Thyroid gland (tissue), 4 donors: Measurements from ENCODE around the gene REC114. TPM values are rescaled to one million over a fixed set of nuclear protein-coding genes. Genes with fewer than 3 reads are reported as not detected.
"Not testable (repeated sequence)": the region's sequence is repeated elsewhere in the genome, so short reads cannot be mapped to it uniquely, and the experiment has no call there.

Experiments used
- DNase-seq, 2 donors: peaks; one replicate each; pipeline ENCODE4 v3.0.0-alpha.2; 2019
- H3K27ac ChIP-seq, 3 donors: fragments of 200-600 bp; sonication (generic); 1 replicate in 2 of 3; 2 replicates in 1 of 3; pipeline ENCODE4 v1.5.1; 2016 to 2019; ENCODE audit warnings: mild to moderate bottlenecking in 1 of 3, moderate library complexity in 1 of 3
- H3K27me3 ChIP-seq: fragments of 200-600 bp; sonication (generic); one replicate; pipeline ENCODE4 v1.5.1; 2019
- H3K36me3 ChIP-seq, 2 donors: fragments of 200-600 bp; sonication (generic); one replicate each; pipeline ENCODE4 v1.5.1; 2016 to 2019
- H3K4me1 ChIP-seq, 2 donors: fragments of 200-600 bp; sonication (generic); one replicate each; pipeline ENCODE4 v1.5.1; 2017 to 2019
- H3K4me3 ChIP-seq, 3 donors: fragments of 200-600 bp; sonication (generic); replicated peaks in 1 of 3; 1 replicate in 2 of 3; 2 replicates in 1 of 3; pipeline ENCODE4 v1.5.1; 2016; ENCODE audit warnings: mild to moderate bottlenecking in 1 of 3
- H3K9me3 ChIP-seq: fragments of 200-600 bp; sonication (generic); one replicate; pipeline ENCODE4 v1.5.1; 2017
- CTCF ChIP-seq, 6 experiments: fragments of 200-600 bp in 3 of 6; fragments of 450-650 bp in 3 of 6; sonication (generic) in 3 of 6; IDR thresholded peaks; one replicate each; pipeline ENCODE4 v1.5.1; 2016 to 2019; ENCODE audit warnings: antibody characterized with exemption in 6 of 6, mild to moderate bottlenecking in 2 of 6, inconsistent platforms in 1 of 6, moderate library complexity in 1 of 6
- POLR2A ChIP-seq, 2 donors: fragments of 450-650 bp; IDR thresholded peaks; one replicate each; pipeline ENCODE4 v1.6.1; 2017; ENCODE audit warnings: antibody characterized with exemption in 2 of 2, mild to moderate bottlenecking in 2 of 2, moderate library complexity in 1 of 2
- WGBS, 2 donors: methylation state at CpG; one replicate each; pipeline ENCODE4 v1.1.5; 2017; 5-methylcytosine and 5-hydroxymethylcytosine counted together
- intact Hi-C: fragments of 100-400 bp; cut with DNase I; formaldehyde crosslinking; loops from one replicate; pipeline ENCODE4 v1.15.1; 2023
- total RNA-seq, 4 donors: library from RNA; depleted of rRNA; stranded (reverse); fragments of >200 nt; gene quantifications; one replicate each; pipeline ENCODE4 v1.2.3, GENCODE V29; 2016

REC114 gene
- total RNA-seq, 4 donors from 2014 or later, result not detected

GRCh38 chr15:73426323-73426994, 16.5 kb upstream of the REC114 start:
- Histone ChIP-seq H3K4me1 (no peaks in the 10 kb centered on the region), H3K36me3 (no peaks in the 10 kb centered on the region), H3K4me3 (no peak overlapping the region), H3K9me3 (no peaks in the 10 kb centered on the region), H3K27me3 (no peaks in the 10 kb centered on the region), H3K27ac (no peak overlapping the region)
- WGBS, 2 donors, result 49 to 77% methylated on average over 5 of the region's 5 CpGs
- no peak for TF ChIP-seq CTCF (IDR thresholded peaks at IDR 0.05)
- no peak for TF ChIP-seq POLR2A (IDR thresholded peaks at IDR 0.05)
- no peak for DNase-seq
- intact Hi-C loops, result no loop called here

- 92 to 94% methylated on average over 7 of the region's 7 CpGs for WGBS, 2 donors
- H3K27me3 ChIP-seq, H3K4me3 ChIP-seq, H3K27ac ChIP-seq, H3K36me3 ChIP-seq, H3K4me1 ChIP-seq, H3K9me3 ChIP-seq, DNase-seq, intact Hi-C loops: not testable (repeated sequence)
Observed at GRCh38 chr15:73431329-73431728, 11.6 kb upstream of the REC114 start.

- no peaks in the 10 kb centered on the region for H3K36me3 ChIP-seq
- no peak overlapping the region for H3K27ac ChIP-seq
- intact Hi-C loops, result no loop called here
- H3K4me3 ChIP-seq, result no peak overlapping the region
- TF ChIP-seq POLR2A (IDR thresholded peaks at IDR 0.05) (no peak), CTCF (IDR thresholded peaks at IDR 0.05) (no peak)
- 77 to 81% methylated on average over 4 of the region's 4 CpGs for WGBS, 2 donors
- H3K27me3 ChIP-seq, result no peaks in the 10 kb centered on the region
- no peaks in the 10 kb centered on the region for H3K4me1 ChIP-seq
- no peak for DNase-seq
- no peaks in the 10 kb centered on the region for H3K9me3 ChIP-seq
Observed at GRCh38 chr15:73433873-73434272, 9.1 kb upstream of the REC114 start.

GRCh38 chr15:73436613-73437012, 6.4 kb upstream of the REC114 start:
- intact Hi-C loops, result no loop called here

GRCh38 chr15:73437543-73438109, 5.3 kb upstream of the REC114 start:
- no peak for DNase-seq
- Histone ChIP-seq H3K36me3 (no peaks in the 10 kb centered on the region), H3K4me3 (no peak overlapping the region), H3K4me1 (no peaks in the 10 kb centered on the region), H3K27ac (no peak overlapping the region), H3K9me3 (no peaks in the 10 kb centered on the region), H3K27me3 (no peaks in the 10 kb centered on the region)
- intact Hi-C loops, result no loop called here
- WGBS, 2 donors, result 52 to 57% methylated on average over 4 of the region's 4 CpGs
- TF ChIP-seq POLR2A (IDR thresholded peaks at IDR 0.05) (no peak), CTCF (IDR thresholded peaks at IDR 0.05) (no peak)

More at GRCh38 chr15:73436613-73437012, 6.4 kb upstream of the REC114 start:
- DNase-seq, result no peak
- TF ChIP-seq POLR2A (IDR thresholded peaks at IDR 0.05), result no peak
- Histone ChIP-seq H3K36me3 (no peaks in the 10 kb centered on the region), H3K27ac (no peak overlapping the region), H3K4me3 (no peak overlapping the region), H3K27me3 (no peaks in the 10 kb centered on the region), H3K4me1 (no peaks in the 10 kb centered on the region), H3K9me3 (no peaks in the 10 kb centered on the region)
- WGBS, 2 donors, result 95% methylated on average over 2 of the region's 2 CpGs

GRCh38 chr15:73438651-73439050, 4.3 kb upstream of the REC114 start:
- Histone ChIP-seq H3K4me1 (no peaks in the 10 kb centered on the region), H3K4me3 (no peak overlapping the region), H3K27me3 (no peaks in the 10 kb centered on the region), H3K9me3 (no peaks in the 10 kb centered on the region), H3K27ac (no peak overlapping the region), H3K36me3 (no peaks in the 10 kb centered on the region)
- intact Hi-C loops, result no loop called here
- DNase-seq, result no peak
- no peak for TF ChIP-seq POLR2A (IDR thresholded peaks at IDR 0.05)
- TF ChIP-seq CTCF (IDR thresholded peaks at IDR 0.05), result no peak
- WGBS, 2 donors, result 65 to 69% methylated on average over 1 of the region's 1 CpG
